GM15510 (cell line): ENCODE results near the gene PAX8.

Source experiments
- POLR2A ChIP-seq: IDR thresholded peaks from 3 replicates; pipeline ENCODE4 v1.6.1; 2011; ENCODE audit warnings: borderline replicate concordance; ENCODE audit not compliant: insufficient read length; ENCODE audit errors: extremely low read depth

The PAX8 gene

DNA sequence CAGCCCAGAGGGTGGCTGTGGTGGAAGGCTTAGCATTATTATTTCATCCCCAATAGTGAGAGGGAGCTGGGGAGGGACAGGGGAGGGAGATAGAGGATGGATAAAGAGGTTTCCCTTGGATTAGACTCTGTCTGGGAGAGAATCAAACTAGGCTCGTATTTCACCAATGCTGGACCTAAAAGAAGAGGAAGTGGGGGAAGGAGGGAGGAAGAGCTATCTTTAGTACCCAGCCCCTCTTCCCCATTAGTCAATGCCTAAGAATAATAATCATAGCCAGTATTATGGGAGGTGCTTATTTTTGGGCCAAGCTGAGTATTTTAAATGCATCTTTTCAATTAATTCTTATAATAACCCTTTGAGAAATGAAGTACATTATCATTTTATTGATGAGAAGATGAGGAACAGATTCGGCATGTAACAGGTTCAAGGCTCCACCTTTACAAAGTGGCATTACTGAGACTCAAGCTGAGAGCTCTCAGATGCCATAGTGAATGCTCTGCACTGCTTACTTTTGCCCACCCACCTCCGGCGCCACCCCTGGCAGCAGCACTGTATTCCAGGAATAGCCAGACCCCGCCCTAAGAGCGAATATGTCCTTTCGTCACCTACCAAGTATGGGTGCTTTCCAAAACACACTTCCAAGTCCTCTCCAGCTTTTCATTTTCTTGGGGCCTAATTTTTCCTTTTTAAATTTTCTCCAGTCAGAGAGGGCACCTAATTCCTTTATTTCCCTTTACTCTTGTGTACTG lies 21.0 kb downstream of the PAX8 start:
- TF ChIP-seq POLR2A: no peak

DNA sequence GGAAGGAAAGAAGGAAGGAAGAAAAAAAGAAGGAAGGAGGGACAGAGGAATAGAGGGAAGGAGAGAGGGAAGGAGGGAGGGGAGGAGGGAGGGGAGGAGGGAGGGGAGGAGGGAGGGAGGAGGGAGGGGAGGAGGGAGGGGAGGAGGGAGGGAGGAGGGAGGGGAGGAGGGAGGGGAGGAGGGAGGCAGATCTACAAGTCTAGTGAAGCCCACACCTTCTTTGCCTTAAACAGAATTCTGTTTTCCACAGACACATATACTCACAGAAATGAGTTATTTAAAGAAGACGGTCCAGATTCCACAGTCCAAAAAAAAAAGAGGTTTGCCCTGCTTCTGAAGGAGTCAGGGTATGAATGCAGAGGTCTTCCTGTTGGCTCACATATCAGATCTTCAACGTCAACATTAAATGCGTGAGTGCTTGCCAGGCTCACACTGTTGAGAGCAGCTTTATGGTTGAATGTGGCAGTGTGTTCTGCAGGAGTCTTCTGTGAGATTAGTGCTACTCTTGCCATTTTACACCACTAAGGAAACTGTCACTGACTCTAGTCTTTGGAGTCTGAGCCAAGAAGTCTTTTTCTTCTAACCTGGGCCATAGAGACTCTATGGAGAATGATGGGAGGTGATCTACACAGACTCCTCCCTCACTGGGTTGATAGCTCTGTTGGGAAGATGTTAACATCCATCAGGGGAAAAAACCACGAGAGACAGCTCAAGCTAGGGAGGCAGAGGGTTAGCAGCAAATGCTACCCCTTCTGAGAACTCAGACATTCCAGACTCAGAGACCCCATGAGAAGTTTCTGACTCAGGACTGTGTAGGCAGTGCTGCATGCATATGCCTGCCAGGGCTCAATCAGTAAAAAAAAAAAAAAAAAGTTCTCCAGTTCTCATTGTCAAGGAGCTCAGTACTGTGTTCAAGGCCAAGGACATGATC lies 23.3 kb downstream of the PAX8 start:
- no peak for TF ChIP-seq POLR2A

DNA sequence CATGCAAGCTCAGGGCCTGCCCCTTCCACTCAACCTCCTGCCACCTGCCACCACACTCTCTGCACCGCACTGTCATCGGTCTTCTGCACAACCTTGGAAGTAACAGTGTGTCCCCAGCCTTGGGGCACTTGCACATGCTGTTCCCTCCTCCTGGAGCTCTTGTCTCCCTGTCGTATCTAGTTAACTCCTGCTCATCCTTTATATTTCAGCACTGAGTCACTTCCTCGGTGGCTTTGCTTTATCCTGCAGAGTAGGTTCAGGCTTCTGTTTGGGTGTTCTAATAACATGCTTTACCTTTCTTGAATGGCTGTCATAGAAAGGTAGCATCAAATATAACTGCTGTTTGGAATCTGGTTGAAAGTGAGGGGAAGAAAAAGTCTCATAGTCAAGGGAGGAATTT lies 25.3 kb downstream of the PAX8 start:
- no peak for TF ChIP-seq POLR2A

DNA sequence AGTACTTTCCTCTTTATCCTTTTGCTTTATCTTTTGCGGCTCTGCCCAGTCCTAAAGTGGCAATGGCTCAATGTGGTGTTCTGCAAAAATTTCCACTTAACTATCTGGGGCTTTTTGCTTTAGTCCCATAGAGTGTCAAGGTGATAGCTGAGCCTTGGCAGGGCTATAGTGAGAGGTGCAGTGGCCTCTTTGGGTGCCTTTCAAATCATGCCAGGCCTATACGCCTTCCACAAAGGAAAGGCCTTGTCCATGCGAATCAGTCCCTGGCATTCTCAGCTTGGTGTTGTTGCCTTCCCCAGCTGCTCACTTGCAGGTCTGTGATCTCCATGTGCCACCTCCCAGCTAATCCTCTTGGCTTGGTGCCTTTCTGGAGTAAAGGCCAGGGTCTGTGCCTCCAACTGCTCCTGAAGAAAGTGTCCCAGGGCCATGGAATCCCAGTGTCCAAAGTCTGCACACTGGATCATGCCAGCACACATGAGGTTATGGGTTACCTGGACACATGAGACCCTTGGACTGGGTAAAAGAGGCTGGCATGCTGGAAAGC lies 26.6 kb downstream of the PAX8 start:
- no peak for TF ChIP-seq POLR2A

DNA sequence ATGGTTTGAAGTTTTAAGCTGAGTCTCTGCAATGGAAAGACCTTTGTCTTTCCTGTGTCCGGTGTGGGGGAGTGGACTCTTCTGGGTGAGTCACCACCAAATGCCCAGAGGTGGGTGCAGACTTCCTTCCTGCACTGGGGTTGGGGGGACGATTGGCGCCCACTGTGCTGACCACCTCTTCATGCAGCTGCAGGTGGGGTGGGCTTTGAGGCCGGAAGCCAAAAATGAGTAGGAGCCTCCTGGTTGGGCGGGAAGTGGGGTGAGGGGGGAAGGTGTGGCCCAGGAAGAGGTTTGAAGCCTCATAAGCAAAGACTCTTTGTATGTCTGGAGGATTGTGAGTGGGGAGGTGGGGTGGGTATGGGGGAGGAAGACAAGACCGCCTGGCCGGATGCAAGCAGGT lies 27.6 kb downstream of the PAX8 start:
- no peak for TF ChIP-seq POLR2A

DNA sequence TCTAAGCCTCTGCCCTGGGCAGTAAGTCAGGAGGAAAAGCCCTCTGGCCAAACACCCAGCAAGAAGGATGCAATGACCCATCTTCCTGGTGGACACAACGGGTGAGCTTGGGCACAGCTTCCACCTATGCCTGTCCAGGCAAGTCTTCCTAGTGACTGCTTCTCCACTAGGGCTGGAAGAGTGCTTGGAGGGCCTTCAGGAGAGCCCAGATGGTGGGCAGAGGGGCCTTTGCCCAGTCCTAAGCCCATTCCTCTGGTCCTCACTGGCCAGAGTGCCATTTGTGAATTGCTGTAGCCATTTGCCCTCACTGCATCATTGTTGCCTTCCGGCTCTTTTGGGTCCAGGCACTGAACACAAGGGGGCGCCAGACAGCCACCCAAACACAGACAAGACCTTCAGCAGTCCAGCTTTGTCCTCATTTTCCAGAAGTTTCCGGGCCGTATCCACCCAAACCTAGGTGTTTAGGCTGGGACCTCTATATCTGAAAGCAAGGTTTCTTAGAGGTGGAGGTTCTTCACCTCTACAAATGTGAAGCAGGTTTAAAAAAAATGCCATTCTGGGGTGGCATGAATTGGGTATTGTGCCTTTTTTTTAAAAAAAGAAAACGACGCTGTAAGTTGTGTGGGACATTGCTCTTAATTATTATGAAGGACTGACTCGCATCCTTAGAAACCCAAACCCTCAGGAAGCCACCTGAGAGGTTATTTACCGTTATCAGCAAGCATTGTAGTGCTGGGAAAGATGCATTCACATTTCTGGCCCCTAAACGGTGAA lies 29.5 kb downstream of the PAX8 start:
- no peak for TF ChIP-seq POLR2A

DNA sequence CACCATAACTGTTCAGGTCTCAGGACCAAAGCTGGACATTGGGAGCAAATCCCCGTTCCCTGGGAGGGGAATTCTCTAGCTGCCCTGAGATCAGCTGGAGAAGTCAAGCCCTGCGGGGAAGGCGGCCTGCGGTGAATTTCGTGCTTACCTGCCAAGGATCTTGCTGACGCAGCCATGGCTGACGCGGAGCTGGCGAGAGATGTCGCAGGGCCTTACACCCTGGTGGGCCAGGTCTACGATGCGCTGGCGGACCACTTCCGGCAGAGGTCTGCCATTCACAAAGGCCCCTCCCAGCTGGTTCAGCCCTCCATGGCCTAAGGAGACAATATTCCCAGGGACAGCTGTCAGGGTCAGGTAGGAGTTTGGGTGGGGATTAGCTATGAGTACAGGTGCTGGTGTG lies 32.1 kb downstream of the PAX8 start:
- TF ChIP-seq POLR2A: no peak

DNA sequence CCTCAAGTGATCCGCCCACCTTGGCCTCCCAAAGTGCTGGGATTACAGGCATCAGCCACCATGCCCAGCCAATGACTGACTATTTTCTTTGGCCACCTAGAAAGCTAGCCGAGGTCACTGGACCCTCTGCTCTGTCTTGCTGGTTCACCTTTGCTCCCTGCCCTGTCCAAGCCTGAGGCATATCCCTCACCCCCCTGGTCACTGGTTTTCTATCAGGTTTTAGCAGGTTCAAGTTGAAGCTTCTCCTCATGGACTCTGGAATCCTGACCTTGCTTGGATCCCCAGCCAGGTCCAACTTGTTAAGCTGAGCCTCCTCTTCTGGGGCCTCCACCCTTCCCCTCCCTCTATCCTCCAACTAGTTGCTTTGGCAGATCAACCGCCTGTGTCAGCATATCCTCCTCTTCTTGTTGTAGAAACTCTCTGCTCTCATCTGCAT lies 33.4 kb downstream of the PAX8 start:
- no peak for TF ChIP-seq POLR2A

DNA sequence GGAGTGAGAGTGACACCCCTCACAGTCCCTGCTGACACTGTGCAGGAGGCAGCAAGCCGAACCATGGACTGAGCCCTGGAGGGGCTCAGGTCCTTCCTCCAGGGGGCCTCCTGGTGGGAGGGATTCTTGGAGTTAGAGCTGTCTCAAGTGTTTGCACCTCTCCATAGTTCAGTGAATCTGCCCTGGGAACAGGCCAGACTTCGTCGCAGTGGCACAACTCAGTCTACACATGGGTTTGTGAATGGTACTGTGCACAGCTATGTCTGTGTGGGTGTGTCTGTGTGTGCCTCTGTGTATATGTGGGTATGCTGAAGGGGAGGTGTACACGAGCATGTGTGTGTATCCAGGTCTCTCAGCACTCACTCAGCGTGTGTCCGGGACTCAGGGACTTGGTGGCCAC lies 36.4 kb downstream of the PAX8 start:
- TF ChIP-seq POLR2A: no peak

DNA sequence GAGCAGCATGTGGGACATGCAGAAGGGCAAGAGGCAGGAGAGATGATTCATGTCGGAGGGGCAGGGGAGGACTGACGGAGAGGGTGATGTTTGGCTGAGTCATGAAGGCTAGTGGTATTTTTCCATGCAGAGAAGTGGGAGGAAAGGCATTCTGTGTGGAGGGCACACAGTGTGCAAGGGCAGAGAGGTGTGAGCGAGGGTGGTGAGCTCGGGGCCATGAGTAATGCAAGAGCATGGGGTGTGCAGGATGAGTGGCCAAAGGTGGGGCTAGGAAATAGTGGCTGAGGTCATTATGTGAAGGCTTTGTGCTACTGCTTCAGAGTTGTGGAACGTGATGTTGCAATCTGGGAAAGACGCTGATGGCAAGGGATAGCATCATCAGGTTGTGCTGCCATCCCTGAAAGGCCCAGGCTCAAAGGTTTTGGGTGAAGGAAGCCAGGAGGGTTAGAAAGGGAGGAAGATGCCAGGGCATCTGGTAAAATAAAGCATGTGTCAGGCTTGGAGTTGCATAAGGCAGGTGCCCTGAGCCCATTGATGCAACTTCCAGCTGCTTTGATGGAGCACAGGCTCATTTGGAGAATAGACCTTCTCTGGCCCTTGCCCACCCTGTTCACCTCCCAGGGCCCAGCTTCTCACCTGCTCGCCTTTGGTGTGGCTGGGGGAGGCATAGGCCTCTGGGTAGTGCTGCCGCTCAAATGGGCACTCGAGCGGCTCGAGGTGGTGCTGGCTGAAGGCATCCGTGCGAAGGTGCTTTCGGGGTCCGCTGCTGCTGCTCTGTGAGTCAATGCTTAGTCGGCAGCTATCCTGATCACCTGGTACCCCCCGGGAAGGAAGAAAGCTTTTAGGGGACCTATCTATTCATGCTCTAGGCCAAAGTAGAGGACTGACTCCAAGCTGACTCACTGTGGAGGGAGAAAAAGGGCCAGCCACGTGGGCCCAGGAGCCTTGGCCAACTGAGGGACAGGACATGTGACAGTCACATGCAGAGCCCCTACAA lies 37.5 kb downstream of the PAX8 start:
- no peak for TF ChIP-seq POLR2A

DNA sequence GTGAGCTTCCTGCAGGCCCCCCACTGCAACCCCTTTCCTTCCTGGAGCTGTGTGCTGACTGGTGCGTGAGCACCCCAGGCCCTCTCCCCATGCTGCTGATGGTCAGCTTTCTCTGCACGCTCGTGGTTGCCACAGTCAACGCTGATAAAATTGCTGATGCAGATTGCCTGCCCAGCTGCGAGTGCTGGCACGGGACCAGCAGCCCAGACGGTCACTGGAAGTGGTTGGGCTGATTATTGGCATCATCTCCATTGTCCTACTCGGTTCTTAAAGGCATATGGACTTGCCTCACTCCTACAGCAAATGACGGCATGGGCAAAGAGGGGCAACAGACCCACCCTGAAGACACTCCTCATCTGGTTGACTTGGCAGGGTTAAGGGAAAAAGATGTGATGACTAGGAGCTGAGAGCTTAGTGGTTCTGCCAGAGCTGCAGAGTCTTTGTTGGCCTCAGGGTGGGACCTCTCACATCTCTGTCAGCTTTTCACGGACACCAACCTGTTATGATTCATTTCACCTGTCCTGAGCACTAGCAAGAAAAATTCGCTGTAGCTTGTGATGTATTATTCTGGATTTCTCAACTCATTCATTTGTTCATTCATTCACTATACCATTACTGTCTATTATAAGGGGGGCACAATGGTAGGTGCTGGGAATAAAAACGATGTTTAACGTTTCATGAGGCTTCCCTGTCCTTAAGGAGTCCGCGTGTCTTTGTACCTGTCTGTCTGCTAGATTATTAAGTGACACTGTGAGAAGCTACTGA lies 38.4 kb downstream of the PAX8 start:
- no peak for TF ChIP-seq POLR2A

DNA sequence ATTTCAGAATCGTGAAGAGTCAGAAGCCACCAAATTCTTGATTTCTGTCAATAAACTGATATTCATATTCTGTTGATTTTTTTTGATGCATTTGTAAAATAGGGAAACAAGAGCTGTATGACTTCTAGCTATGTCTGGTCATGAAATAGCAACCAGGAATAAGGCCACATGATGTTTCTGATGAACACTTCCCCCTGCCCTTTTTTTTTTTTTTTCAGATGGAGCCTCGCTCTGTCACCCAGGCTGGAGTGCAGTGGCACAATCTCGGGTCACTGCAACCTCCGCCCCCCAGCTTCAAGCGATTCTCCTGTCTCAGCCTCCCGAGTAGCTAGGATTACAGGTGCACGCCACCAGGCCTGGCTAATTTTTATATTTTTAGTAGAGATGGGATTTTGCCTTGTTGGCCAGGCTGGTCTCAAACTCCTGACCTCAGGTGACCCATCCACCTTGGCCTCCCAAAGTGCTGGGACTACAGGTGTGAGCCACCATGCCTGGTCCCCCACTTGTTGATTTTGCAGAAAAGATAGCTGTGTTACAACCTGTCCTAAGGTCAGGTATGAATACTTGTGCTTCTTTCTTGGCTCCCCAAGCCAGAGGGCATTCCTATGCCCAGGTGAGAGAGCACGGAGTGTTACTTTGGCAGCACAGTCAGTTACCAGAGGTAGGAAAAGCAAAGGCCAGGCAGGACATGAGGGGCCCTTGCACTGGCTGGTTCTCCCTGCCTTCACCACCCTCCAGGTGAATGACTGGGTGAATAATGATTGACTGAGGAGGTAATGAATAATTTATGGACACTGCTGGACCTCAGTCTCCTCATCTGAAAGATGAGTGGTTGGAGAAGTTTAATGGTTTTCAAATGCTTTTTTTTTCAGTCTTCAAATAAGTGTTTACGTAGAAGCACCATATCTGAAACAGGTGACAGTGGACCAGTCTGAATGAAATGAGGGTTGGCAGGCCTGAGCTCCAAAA lies 39.6 kb downstream of the PAX8 start:
- no peak for TF ChIP-seq POLR2A
